Stimulated activated naive CD8-positive, alpha-beta T cell treated with anti-CD3 and anti-CD28 coated beads, Interleukin-15, Interleukin-2, amounts not matched to agents 100 ng/mL and 50 ng/mL, for 24 hours (primary cell): ENCODE data around the gene ASMTL.
"Not testable (repeated sequence)": the region's sequence is repeated elsewhere in the genome, so short reads cannot be mapped to it uniquely, and the experiment has no call there.

Experiments
- H3K27ac Mint-ChIP-seq: one replicate; pipeline ENCODE4 v1.8.0; 2021; ENCODE audit warnings: mild to moderate bottlenecking, mixed read lengths
- H3K27me3 Mint-ChIP-seq: one replicate; pipeline ENCODE4 v1.8.0; 2021; ENCODE audit warnings: mixed read lengths
- H3K36me3 Mint-ChIP-seq: one replicate; pipeline ENCODE4 v1.8.0; 2021; ENCODE audit warnings: low read depth, mixed read lengths
- H3K4me1 Mint-ChIP-seq: one replicate; pipeline ENCODE4 v1.8.0; 2021; ENCODE audit warnings: low read depth, mixed read lengths
- H3K4me3 Mint-ChIP-seq: one replicate; pipeline ENCODE4 v1.8.0; 2021; ENCODE audit warnings: mild to moderate bottlenecking, mixed read lengths
- H3K9me3 Mint-ChIP-seq: one replicate; pipeline ENCODE4 v1.8.0; 2021; ENCODE audit warnings: mixed read lengths

ASMTL gene

GRCh38 chrX:1418901-1419544 is 33.7 kb downstream of the ASMTL start:
- Mint-ChIP-seq H3K9me3 (peaks cover 3% of the 10 kb centered on the region), H3K4me3 (no peak overlapping the region), H3K27ac (no peak overlapping the region), H3K4me1 (no peaks in the 10 kb centered on the region), H3K27me3 (no peaks in the 10 kb centered on the region), H3K36me3 (peaks cover 40% of the 10 kb centered on the region)

- no peaks in the 10 kb centered on the region for H3K27me3 Mint-ChIP-seq
- H3K27ac Mint-ChIP-seq = no peak overlapping the region
- peaks cover 39% of the 10 kb centered on the region for H3K36me3 Mint-ChIP-seq
- H3K4me1 Mint-ChIP-seq = no peaks in the 10 kb centered on the region
- no peak overlapping the region for H3K4me3 Mint-ChIP-seq
- peaks cover 3% of the 10 kb centered on the region for H3K9me3 Mint-ChIP-seq
Measured at GRCh38 chrX:1417921-1418771, 34.6 kb downstream of the ASMTL start.

- Mint-ChIP-seq H3K4me1 (no peaks in the 10 kb centered on the region), H3K36me3 (peaks cover 39% of the 10 kb centered on the region), H3K4me3 (no peak overlapping the region), H3K9me3 (peaks cover 3% of the 10 kb centered on the region), H3K27ac (no peak overlapping the region), H3K27me3 (no peaks in the 10 kb centered on the region)
Measured at GRCh38 chrX:1416965-1417760, 35.5 kb downstream of the ASMTL start.

GRCh38 chrX:1416327-1416784 is 36.4 kb downstream of the ASMTL start:
- no peaks in the 10 kb centered on the region for H3K4me1 Mint-ChIP-seq
- H3K4me3 Mint-ChIP-seq = no peak overlapping the region
- no peak overlapping the region for H3K27ac Mint-ChIP-seq
- H3K27me3 Mint-ChIP-seq = no peaks in the 10 kb centered on the region
- H3K9me3 Mint-ChIP-seq = no peaks in the 10 kb centered on the region
- peaks cover 38% of the 10 kb centered on the region for H3K36me3 Mint-ChIP-seq

GRCh38 chrX:1412551-1413161 is 40.1 kb downstream of the ASMTL start:
- no peaks in the 10 kb centered on the region for H3K4me1 Mint-ChIP-seq
- no peaks in the 10 kb centered on the region for H3K9me3 Mint-ChIP-seq
- peaks cover 32% of the 10 kb centered on the region for H3K36me3 Mint-ChIP-seq
- H3K27ac Mint-ChIP-seq = no peak overlapping the region
- no peak overlapping the region for H3K4me3 Mint-ChIP-seq
- no peaks in the 10 kb centered on the region for H3K27me3 Mint-ChIP-seq

GRCh38 chrX:1411326-1411725 is 41.4 kb downstream of the ASMTL start:
- H3K4me1 Mint-ChIP-seq = no peaks in the 10 kb centered on the region
- no peaks in the 10 kb centered on the region for H3K27me3 Mint-ChIP-seq
- H3K4me3 Mint-ChIP-seq = no peak overlapping the region
- no peak overlapping the region for H3K27ac Mint-ChIP-seq
- H3K36me3 Mint-ChIP-seq = peaks cover 32% of the 10 kb centered on the region
- H3K9me3 Mint-ChIP-seq = no peaks in the 10 kb centered on the region

- Mint-ChIP-seq H3K4me1 (no peaks in the 10 kb centered on the region), H3K27me3 (no peaks in the 10 kb centered on the region), H3K4me3 (no peak overlapping the region), H3K27ac (no peak overlapping the region), H3K9me3 (no peaks in the 10 kb centered on the region), H3K36me3 (peaks cover 12% of the 10 kb centered on the region)
Measured at GRCh38 chrX:1407035-1407434, 45.7 kb downstream of the ASMTL start.

GRCh38 chrX:1405769-1406168 is 46.9 kb downstream of the ASMTL start:
- H3K27me3 Mint-ChIP-seq, H3K4me3 Mint-ChIP-seq: not testable (repeated sequence)

GRCh38 chrX:1403867-1404266 is 48.8 kb downstream of the ASMTL start:
- H3K9me3 Mint-ChIP-seq, H3K36me3 Mint-ChIP-seq, H3K27ac Mint-ChIP-seq, H3K27me3 Mint-ChIP-seq, H3K4me3 Mint-ChIP-seq, H3K4me1 Mint-ChIP-seq: not testable (repeated sequence)

More at GRCh38 chrX:1405769-1406168, 46.9 kb downstream of the ASMTL start:
- not testable (repeated sequence) for H3K27ac Mint-ChIP-seq, H3K36me3 Mint-ChIP-seq, H3K4me1 Mint-ChIP-seq, H3K9me3 Mint-ChIP-seq

- Mint-ChIP-seq H3K27ac (no peak overlapping the region), H3K4me1 (no peaks in the 10 kb centered on the region), H3K4me3 (no peak overlapping the region), H3K9me3 (no peaks in the 10 kb centered on the region), H3K36me3 (peaks cover 4% of the 10 kb centered on the region), H3K27me3 (no peaks in the 10 kb centered on the region)
Measured at GRCh38 chrX:1403228-1403627, 49.5 kb downstream of the ASMTL start.

- H3K4me1 Mint-ChIP-seq = no peaks in the 10 kb centered on the region
- H3K36me3 Mint-ChIP-seq = peaks cover 4% of the 10 kb centered on the region
- H3K27me3 Mint-ChIP-seq = no peaks in the 10 kb centered on the region
- H3K9me3 Mint-ChIP-seq = no peaks in the 10 kb centered on the region
- H3K4me3 Mint-ChIP-seq = no peak overlapping the region
- no peak overlapping the region for H3K27ac Mint-ChIP-seq
Measured at GRCh38 chrX:1401611-1402430, 50.9 kb downstream of the ASMTL start.

- Mint-ChIP-seq H3K9me3 (no peaks in the 10 kb centered on the region), H3K36me3 (peaks cover 12% of the 10 kb centered on the region), H3K4me3 (no peak overlapping the region), H3K27me3 (no peaks in the 10 kb centered on the region), H3K27ac (no peak overlapping the region), H3K4me1 (peaks cover 3% of the 10 kb centered on the region)
Measured at GRCh38 chrX:1400742-1401471, 51.8 kb downstream of the ASMTL start.

- Mint-ChIP-seq H3K9me3 (no peaks in the 10 kb centered on the region), H3K4me1 (peaks cover 12% of the 10 kb centered on the region), H3K27me3 (no peaks in the 10 kb centered on the region), H3K36me3 (peaks cover 20% of the 10 kb centered on the region), H3K4me3 (no peak overlapping the region), H3K27ac (no peak overlapping the region)
Measured at GRCh38 chrX:1400049-1400448, 52.7 kb downstream of the ASMTL start.
